ENCODE results near the gene RAD51C. TPM values are rescaled to one million over a fixed set of nuclear protein-coding genes. Genes with fewer than 3 reads are reported as not detected.

The RAD51C gene
- total and polyA plus RNA-seq, 9 of the 15 experiments (the other 6 are each of a cell fraction or from before 2014, with no cell fraction given) = 93.9 to 341 (median 135) TPM

DNA sequence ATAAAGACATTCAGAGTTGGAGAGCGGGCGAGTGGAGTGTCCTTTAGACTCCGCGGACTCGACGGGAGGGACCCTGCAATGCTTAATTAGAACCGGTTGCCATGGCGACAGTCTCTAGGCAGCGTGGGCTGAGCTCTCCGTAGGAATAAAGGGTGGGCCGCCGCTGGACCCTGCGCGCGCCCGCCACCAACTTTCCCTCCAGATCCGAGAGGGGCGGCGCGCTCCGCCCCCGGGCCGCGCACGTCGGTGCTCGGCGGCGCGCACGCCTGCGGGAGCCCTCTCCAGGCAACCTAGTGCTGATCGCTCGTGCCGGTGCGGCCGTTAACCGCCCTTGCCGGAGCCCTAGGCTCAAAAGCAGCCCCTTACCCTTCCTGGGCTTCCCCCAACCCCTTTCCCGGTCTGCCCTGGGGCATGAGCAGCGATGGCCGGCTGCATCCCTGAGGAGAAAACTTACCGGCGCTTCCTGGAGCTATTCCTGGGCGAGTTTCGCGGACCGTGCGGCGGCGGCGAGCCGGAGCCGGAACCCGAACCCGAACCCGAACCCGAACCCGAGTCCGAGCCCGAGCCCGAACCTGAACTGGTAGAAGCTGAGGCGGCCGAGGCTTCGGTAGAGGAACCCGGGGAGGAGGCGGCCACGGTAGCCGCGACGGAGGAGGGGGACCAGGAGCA is 63.3 kb downstream of the RAD51C start, which contains the start of gene PPM1E (continued):
- peak; percentile 54; the same call in 1 of the 2 replicates for TF ChIP-seq ZNF12 (CRISPR knock-in tag; IDR thresholded peaks at IDR 0.05)
- TF ChIP-seq, protein P1, sequence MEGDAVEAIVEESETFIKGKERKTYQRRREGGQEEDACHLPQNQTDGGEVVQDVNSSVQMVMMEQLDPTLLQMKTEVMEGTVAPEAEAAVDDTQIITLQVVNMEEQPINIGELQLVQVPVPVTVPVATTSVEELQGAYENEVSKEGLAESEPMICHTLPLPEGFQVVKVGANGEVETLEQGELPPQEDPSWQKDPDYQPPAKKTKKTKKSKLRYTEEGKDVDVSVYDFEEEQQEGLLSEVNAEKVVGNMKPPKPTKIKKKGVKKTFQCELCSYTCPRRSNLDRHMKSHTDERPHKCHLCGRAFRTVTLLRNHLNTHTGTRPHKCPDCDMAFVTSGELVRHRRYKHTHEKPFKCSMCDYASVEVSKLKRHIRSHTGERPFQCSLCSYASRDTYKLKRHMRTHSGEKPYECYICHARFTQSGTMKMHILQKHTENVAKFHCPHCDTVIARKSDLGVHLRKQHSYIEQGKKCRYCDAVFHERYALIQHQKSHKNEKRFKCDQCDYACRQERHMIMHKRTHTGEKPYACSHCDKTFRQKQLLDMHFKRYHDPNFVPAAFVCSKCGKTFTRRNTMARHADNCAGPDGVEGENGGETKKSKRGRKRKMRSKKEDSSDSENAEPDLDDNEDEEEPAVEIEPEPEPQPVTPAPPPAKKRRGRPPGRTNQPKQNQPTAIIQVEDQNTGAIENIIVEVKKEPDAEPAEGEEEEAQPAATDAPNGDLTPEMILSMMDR (IDR thresholded peaks at IDR 0.05 in 2 of 3, conservative IDR thresholded peaks at IDR 0.05 in 1 of 3; ENCODE audit: insufficient read depth in 2 of 3, low read depth in 1 of 3, low read length in 3 of 3) = no peak
- TF ChIP-seq POLR2H (tag; IDR thresholded peaks at IDR 0.05; ENCODE audit: low read depth) = no peak
- TF ChIP-seq, protein P2, sequence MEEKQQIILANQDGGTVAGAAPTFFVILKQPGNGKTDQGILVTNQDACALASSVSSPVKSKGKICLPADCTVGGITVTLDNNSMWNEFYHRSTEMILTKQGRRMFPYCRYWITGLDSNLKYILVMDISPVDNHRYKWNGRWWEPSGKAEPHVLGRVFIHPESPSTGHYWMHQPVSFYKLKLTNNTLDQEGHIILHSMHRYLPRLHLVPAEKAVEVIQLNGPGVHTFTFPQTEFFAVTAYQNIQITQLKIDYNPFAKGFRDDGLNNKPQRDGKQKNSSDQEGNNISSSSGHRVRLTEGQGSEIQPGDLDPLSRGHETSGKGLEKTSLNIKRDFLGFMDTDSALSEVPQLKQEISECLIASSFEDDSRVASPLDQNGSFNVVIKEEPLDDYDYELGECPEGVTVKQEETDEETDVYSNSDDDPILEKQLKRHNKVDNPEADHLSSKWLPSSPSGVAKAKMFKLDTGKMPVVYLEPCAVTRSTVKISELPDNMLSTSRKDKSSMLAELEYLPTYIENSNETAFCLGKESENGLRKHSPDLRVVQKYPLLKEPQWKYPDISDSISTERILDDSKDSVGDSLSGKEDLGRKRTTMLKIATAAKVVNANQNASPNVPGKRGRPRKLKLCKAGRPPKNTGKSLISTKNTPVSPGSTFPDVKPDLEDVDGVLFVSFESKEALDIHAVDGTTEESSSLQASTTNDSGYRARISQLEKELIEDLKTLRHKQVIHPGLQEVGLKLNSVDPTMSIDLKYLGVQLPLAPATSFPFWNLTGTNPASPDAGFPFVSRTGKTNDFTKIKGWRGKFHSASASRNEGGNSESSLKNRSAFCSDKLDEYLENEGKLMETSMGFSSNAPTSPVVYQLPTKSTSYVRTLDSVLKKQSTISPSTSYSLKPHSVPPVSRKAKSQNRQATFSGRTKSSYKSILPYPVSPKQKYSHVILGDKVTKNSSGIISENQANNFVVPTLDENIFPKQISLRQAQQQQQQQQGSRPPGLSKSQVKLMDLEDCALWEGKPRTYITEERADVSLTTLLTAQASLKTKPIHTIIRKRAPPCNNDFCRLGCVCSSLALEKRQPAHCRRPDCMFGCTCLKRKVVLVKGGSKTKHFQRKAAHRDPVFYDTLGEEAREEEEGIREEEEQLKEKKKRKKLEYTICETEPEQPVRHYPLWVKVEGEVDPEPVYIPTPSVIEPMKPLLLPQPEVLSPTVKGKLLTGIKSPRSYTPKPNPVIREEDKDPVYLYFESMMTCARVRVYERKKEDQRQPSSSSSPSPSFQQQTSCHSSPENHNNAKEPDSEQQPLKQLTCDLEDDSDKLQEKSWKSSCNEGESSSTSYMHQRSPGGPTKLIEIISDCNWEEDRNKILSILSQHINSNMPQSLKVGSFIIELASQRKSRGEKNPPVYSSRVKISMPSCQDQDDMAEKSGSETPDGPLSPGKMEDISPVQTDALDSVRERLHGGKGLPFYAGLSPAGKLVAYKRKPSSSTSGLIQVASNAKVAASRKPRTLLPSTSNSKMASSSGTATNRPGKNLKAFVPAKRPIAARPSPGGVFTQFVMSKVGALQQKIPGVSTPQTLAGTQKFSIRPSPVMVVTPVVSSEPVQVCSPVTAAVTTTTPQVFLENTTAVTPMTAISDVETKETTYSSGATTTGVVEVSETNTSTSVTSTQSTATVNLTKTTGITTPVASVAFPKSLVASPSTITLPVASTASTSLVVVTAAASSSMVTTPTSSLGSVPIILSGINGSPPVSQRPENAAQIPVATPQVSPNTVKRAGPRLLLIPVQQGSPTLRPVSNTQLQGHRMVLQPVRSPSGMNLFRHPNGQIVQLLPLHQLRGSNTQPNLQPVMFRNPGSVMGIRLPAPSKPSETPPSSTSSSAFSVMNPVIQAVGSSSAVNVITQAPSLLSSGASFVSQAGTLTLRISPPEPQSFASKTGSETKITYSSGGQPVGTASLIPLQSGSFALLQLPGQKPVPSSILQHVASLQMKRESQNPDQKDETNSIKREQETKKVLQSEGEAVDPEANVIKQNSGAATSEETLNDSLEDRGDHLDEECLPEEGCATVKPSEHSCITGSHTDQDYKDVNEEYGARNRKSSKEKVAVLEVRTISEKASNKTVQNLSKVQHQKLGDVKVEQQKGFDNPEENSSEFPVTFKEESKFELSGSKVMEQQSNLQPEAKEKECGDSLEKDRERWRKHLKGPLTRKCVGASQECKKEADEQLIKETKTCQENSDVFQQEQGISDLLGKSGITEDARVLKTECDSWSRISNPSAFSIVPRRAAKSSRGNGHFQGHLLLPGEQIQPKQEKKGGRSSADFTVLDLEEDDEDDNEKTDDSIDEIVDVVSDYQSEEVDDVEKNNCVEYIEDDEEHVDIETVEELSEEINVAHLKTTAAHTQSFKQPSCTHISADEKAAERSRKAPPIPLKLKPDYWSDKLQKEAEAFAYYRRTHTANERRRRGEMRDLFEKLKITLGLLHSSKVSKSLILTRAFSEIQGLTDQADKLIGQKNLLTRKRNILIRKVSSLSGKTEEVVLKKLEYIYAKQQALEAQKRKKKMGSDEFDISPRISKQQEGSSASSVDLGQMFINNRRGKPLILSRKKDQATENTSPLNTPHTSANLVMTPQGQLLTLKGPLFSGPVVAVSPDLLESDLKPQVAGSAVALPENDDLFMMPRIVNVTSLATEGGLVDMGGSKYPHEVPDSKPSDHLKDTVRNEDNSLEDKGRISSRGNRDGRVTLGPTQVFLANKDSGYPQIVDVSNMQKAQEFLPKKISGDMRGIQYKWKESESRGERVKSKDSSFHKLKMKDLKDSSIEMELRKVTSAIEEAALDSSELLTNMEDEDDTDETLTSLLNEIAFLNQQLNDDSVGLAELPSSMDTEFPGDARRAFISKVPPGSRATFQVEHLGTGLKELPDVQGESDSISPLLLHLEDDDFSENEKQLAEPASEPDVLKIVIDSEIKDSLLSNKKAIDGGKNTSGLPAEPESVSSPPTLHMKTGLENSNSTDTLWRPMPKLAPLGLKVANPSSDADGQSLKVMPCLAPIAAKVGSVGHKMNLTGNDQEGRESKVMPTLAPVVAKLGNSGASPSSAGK (IDR thresholded peaks at IDR 0.05) = peak; percentile 55
- peak; percentile 92 for TF ChIP-seq MXI1 (IDR thresholded peaks at IDR 0.05; ENCODE audit: low read depth, low read length)
- 0 out of 2 replicates have a peak, but pooled peaks have one; percentile 15 for TF ChIP-seq ZFX (CRISPR knock-in tag; IDR thresholded peaks at IDR 0.05)
- TF ChIP-seq, protein P3, sequence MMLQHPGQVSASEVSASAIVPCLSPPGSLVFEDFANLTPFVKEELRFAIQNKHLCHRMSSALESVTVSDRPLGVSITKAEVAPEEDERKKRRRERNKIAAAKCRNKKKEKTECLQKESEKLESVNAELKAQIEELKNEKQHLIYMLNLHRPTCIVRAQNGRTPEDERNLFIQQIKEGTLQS (IDR thresholded peaks at IDR 0.05) = no peak
- TF ChIP-seq, protein P3 (CRISPR knock-in tag; conservative IDR thresholded peaks at IDR 0.05) = no peak
- no peak for TF ChIP-seq KDM2B (CRISPR knock-in tag; IDR thresholded peaks at IDR 0.05)
- TF ChIP-seq, protein P4, sequence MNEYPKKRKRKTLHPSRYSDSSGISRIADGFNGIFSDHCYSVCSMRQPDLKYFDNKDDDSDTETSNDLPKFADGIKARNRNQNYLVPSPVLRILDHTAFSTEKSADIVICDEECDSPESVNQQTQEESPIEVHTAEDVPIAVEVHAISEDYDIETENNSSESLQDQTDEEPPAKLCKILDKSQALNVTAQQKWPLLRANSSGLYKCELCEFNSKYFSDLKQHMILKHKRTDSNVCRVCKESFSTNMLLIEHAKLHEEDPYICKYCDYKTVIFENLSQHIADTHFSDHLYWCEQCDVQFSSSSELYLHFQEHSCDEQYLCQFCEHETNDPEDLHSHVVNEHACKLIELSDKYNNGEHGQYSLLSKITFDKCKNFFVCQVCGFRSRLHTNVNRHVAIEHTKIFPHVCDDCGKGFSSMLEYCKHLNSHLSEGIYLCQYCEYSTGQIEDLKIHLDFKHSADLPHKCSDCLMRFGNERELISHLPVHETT (CRISPR knock-in tag; conservative IDR thresholded peaks at IDR 0.05 in 1 of 2, IDR thresholded peaks at IDR 0.05 in 1 of 2) = peak in 1 of 2 experiments; percentile 64; a peak in 2 of 4 replicates

All from K562 (cell line).